Suprapubic skin (tissue), 4 donors: ENCODE results near the gene THSD7A.

Experiments
- CTCF ChIP-seq, 2 donors: fragments of 200-600 bp in 1 of 2; fragments of 450-650 bp in 1 of 2; sonication (generic) in 1 of 2; IDR thresholded peaks; one replicate each; pipeline ENCODE4 v1.5.1; 2016 to 2019; ENCODE audit warnings: antibody characterized with exemption in 2 of 2, mild to moderate bottlenecking in 1 of 2, moderate library complexity in 1 of 2
- EP300 ChIP-seq: sonication (generic); formaldehyde crosslinking; IDR thresholded peaks from one replicate; pipeline ENCODE4 v1.6.1; 2017; ENCODE audit warnings: antibody characterized with exemption
- POLR2A ChIP-seq, 2 donors: fragments of 450-650 bp; IDR thresholded peaks; one replicate each; pipeline ENCODE4 v1.6.1; 2017; ENCODE audit warnings: antibody characterized with exemption in 2 of 2, mild to moderate bottlenecking in 2 of 2, moderate library complexity in 2 of 2
- POLR2AphosphoS5 ChIP-seq, 3 donors: sonication (generic); formaldehyde crosslinking; IDR thresholded peaks; one replicate each; pipeline ENCODE4 v1.6.1; 2017; ENCODE audit warnings: antibody characterized with exemption in 3 of 3

GRCh38 chr7:11751807-11752389 lies 80.1 kb downstream of the THSD7A start:
- TF ChIP-seq POLR2A (IDR thresholded peaks at IDR 0.05): no peak
- TF ChIP-seq CTCF (IDR thresholded peaks at IDR 0.05): no peak
- TF ChIP-seq POLR2AphosphoS5 (IDR thresholded peaks at IDR 0.05): no peak
- no peak for TF ChIP-seq EP300
